ENCODE data around the gene GRM1. TPM values are rescaled to one million over a fixed set of nuclear protein-coding genes. Genes with fewer than 3 reads are reported as not detected.

The GRM1 gene
- polyA plus RNA-seq, 2 of the 4 experiments (the other 2 are of a cell fraction), result 0.04 TPM; not detected in 1

DNA sequence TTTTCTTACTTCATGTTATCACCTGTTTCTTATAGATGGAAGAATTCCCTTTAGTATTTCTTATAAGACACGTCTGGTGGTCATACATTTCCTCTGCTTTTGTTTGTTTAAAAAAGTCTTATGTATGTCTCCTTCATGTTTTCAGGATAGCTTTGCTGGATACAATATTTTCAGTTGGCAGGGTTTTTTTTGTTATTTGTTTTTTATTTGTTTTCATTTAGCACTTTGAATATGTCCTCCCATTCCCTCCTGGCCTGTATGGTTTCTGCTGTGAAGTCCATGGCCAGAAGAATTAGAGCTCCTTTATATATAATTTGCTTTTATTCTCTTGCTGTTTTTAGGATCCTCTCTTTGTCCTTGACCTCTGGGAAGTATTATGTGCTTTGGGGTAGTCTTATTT is 432.1 kb downstream of the GRM1 start:
- Histone ChIP-seq H3K27ac (no peak overlapping the region), H3K9me3 (no peaks in the 10 kb centered on the region), H3K4me2 (no peak overlapping the region), H3K4me1 (no peaks in the 10 kb centered on the region), H3K4me3 (no peak overlapping the region)
- DNase-seq (ENCODE audit: low read depth in 1 of 2, low spot score in 1 of 2) (no peak), ATAC-seq (no peak), FAIRE-seq (no peak)
- ChIA-PET POLR2A (no interaction called here), CTCF (no interaction called here)
- 0% methylated on average over 1 of the region's 1 CpG for WGBS (ENCODE audit: missing lambda C conversion rate)
- no peak for TF ChIP-seq ZSCAN20 (CRISPR knock-in tag; IDR thresholded peaks at IDR 0.05)
- TF ChIP-seq HEYL (CRISPR knock-in tag; IDR thresholded peaks at IDR 0.05), result no peak
- TF ChIP-seq POLR2A (IDR thresholded peaks at IDR 0.05; ENCODE audit: low read length), result no peak
- TF ChIP-seq, protein P1, sequence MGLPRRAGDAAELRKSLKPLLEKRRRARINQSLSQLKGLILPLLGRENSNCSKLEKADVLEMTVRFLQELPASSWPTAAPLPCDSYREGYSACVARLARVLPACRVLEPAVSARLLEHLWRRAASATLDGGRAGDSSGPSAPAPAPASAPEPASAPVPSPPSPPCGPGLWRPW (IDR thresholded peaks at IDR 0.05), result no peak
- no peak for TF ChIP-seq HDAC2 (IDR thresholded peaks at IDR 0.05)
- no peak for TF ChIP-seq CHD4 (IDR thresholded peaks at IDR 0.05; ENCODE audit: borderline replicate concordance)
- TF ChIP-seq CEBPB (IDR thresholded peaks at IDR 0.05), result no peak
- no peak for TF ChIP-seq ESRRA (IDR thresholded peaks at IDR 0.05; ENCODE audit: borderline replicate concordance, low read length)
- TF ChIP-seq CHD2 (IDR thresholded peaks at IDR 0.05; ENCODE audit: low read length, partially characterized antibody), result no peak
- no peak for TF ChIP-seq HOXB13 (CRISPR knock-in tag; IDR thresholded peaks at IDR 0.05; ENCODE audit: low read depth)
- no peak for TF ChIP-seq JUN (IDR thresholded peaks at IDR 0.05)
- no peak for TF ChIP-seq TFCP2L1 (CRISPR knock-in tag; IDR thresholded peaks at IDR 0.05)

DNA sequence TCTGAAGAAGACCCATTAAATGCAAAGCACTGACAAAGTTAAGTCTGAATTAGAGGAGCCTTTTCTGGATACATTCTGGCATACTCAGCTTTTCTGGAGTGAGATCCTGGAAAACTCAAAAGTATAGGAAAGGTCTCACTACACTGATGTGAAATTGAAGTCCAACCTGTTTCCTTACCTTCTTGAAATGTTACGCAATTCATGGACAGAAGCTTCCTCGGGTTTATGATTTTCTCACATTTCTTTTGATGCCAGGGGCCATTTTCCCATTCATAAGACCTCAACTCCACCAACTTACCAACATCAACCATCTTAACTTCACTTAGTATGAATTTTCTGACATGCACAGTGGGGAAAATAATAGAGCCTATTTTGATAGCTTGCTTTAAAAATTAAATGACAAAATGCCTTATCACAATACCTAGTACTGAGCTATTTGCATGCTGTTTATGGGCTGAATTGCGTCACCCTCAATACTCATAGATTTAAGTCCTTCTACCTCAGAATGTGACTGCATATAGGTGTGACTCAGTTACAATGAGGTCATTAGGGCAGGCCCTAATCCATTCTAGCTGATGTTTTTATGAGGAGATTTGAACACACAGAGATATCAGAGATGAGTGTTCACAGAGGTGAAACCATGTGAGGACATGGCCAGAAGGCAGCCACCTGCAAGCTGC is 441.4 kb downstream of the GRM1 start:
- no peaks in the 10 kb centered on the region for H3K4me1 ChIP-seq
- no peaks in the 10 kb centered on the region for H3K9me3 ChIP-seq
- FAIRE-seq (no peak), DNase-seq (ENCODE audit: low read depth in 1 of 2, low spot score in 1 of 2) (no peak), ATAC-seq (no peak)
- no peak overlapping the region for H3K4me2 ChIP-seq
- 56% methylated on average over 3 of the region's 3 CpGs for WGBS (ENCODE audit: missing lambda C conversion rate)
- H3K4me3 ChIP-seq, result no peak overlapping the region
- POLR2A ChIA-PET, result no interaction called here
- no peak overlapping the region for H3K27ac ChIP-seq
- CTCF ChIA-PET, result no interaction called here
- no peak for TF ChIP-seq CBX2 (IDR thresholded peaks at IDR 0.05; ENCODE audit: borderline replicate concordance, low read depth)
- TF ChIP-seq ESRRA (IDR thresholded peaks at IDR 0.05; ENCODE audit: borderline replicate concordance, low read length), result no peak
- no peak for TF ChIP-seq ZC3H11A (IDR thresholded peaks at IDR 0.05)
- TF ChIP-seq MAZ (IDR thresholded peaks at IDR 0.05; ENCODE audit: borderline replicate concordance, low read depth, low read length), result no peak
- no peak for TF ChIP-seq NFE2L2 (conservative IDR thresholded peaks at IDR 0.05; ENCODE audit: low read length)
- TF ChIP-seq, protein P2, sequence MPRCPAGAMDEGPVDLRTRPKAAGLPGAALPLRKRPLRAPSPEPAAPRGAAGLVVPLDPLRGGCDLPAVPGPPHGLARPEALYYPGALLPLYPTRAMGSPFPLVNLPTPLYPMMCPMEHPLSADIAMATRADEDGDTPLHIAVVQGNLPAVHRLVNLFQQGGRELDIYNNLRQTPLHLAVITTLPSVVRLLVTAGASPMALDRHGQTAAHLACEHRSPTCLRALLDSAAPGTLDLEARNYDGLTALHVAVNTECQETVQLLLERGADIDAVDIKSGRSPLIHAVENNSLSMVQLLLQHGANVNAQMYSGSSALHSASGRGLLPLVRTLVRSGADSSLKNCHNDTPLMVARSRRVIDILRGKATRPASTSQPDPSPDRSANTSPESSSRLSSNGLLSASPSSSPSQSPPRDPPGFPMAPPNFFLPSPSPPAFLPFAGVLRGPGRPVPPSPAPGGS (IDR thresholded peaks at IDR 0.05), result no peak
- TF ChIP-seq, protein P3, sequence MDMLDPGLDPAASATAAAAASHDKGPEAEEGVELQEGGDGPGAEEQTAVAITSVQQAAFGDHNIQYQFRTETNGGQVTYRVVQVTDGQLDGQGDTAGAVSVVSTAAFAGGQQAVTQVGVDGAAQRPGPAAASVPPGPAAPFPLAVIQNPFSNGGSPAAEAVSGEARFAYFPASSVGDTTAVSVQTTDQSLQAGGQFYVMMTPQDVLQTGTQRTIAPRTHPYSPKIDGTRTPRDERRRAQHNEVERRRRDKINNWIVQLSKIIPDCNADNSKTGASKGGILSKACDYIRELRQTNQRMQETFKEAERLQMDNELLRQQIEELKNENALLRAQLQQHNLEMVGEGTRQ (IDR thresholded peaks at IDR 0.05), result no peak
- no peak for TF ChIP-seq RNF2 (IDR thresholded peaks at IDR 0.05; ENCODE audit: borderline replicate concordance, low read depth)
- TF ChIP-seq HOXB5 (CRISPR knock-in tag; IDR thresholded peaks at IDR 0.05), result no peak
- TF ChIP-seq, protein P4, sequence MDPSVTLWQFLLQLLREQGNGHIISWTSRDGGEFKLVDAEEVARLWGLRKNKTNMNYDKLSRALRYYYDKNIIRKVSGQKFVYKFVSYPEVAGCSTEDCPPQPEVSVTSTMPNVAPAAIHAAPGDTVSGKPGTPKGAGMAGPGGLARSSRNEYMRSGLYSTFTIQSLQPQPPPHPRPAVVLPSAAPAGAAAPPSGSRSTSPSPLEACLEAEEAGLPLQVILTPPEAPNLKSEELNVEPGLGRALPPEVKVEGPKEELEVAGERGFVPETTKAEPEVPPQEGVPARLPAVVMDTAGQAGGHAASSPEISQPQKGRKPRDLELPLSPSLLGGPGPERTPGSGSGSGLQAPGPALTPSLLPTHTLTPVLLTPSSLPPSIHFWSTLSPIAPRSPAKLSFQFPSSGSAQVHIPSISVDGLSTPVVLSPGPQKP (IDR thresholded peaks at IDR 0.05; ENCODE audit: low read depth, low read length), result no peak
- no peak for TF ChIP-seq KDM1A (IDR thresholded peaks at IDR 0.05; ENCODE audit: low read depth)
- TF ChIP-seq, protein P5, sequence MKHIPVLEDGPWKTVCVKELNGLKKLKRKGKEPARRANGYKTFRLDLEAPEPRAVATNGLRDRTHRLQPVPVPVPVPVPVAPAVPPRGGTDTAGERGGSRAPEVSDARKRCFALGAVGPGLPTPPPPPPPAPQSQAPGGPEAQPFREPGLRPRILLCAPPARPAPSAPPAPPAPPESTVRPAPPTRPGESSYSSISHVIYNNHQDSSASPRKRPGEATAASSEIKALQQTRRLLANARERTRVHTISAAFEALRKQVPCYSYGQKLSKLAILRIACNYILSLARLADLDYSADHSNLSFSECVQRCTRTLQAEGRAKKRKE (CRISPR knock-in tag; IDR thresholded peaks at IDR 0.05; ENCODE audit: low read depth), result no peak
- no peak for TF ChIP-seq RFX5 (IDR thresholded peaks at IDR 0.05)
- TF ChIP-seq JUN (IDR thresholded peaks at IDR 0.05), result no peak
- TF ChIP-seq POLR2A (IDR thresholded peaks at IDR 0.05; ENCODE audit: low read length), result no peak

All from A549 (cell line).